Midbrain (tissue), 1 donor: Measurements from ENCODE around the gene COL4A6.
"Not testable (repeated sequence)": the region's sequence is repeated elsewhere in the genome, so short reads cannot be mapped to it uniquely, and the experiment has no call there.

Source experiments
- DNase-seq: peaks from one replicate; lab custom pipeline; 2025; lab: John Stamatoyannopoulos, UW

Gene COL4A6

DNA sequence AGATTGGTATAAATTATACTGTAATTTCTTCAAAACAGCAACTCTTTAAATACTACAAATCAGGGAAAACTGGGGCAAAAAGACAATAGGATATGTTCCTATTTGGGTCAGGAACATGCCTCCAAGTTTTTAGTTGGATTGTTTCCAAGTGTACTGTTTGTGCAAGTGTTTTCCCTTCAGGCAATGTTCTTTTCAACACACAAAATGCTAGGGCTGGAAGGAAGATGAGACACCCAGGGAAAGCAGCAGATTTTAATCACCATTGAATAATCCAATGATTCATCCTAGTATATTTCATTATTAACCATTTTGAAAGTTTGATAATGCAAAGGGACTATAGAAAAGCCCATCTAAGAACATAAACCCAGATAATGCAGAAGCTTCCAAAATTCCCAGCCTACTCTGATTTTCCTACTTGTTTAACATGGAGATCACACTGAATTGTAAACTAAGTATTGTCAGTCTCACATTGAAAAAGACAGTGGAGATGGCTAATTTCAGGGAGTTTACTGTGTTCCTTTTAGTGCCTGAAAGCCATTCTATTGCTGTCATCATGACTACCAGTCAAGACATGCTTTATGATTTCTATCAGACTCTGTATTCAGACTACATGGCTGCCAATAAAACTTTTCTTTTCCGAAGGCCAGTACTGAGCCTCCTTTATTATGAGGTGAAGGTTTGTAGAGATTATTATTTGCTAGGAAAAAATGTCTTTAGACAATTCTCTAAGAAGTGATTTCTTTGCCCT lies 38.6 kb downstream of the COL4A6 start:
- DNase-seq: no peak

DNA sequence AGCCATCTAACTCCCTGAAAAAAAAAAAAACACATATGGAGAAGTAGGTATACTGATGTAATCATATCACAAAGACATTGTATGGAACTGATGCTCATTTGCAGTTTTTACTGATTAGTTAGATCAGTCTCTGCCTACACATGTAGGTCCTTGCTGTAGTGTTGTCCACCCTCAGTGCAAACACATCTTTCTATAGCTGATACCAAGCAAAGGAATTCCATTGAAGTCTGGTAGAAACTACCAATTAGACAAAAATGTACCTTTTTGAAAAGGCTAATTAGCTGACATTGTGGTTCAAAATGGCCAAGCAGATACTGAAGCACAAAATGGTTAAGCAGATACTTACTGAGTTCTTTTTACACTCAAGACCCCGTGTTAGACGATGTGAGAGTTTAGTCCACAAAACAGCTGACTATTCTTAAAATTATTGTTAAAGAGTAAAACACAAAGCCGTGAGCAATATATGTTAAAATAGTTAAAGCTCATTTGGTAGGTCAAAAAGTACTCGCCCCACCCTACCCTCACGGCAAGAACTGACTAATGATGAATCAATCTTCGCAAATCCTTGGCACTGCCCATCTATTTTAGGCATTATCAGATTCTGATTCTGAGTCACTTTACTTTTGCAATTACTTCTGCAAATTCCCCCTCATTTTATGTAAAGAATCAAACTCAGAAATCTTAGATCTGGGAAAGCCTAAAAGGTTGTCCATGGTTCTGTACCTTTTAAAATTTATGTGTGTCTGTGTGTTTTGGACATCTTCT lies 40.4 kb downstream of the COL4A6 start:
- DNase-seq: no peak

DNA sequence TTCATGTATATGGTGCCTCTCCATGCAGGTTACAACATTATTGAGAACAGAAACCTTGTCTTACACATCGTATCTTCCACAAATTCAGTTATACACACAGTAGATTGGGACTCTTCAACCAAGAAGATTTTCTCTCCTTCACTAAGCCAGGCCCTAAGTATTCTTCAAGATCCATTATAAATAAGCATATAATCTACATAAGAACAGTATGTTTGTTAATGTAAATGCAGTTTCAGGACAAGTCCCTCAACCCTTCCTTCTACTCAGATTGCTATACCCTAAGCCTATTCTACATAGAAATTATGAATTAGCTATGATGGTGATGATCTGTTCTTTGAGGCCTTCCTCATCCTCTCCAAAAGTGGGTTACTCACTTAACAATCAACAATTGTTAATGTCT lies 41.2 kb downstream of the COL4A6 start:
- DNase-seq: no peak

DNA sequence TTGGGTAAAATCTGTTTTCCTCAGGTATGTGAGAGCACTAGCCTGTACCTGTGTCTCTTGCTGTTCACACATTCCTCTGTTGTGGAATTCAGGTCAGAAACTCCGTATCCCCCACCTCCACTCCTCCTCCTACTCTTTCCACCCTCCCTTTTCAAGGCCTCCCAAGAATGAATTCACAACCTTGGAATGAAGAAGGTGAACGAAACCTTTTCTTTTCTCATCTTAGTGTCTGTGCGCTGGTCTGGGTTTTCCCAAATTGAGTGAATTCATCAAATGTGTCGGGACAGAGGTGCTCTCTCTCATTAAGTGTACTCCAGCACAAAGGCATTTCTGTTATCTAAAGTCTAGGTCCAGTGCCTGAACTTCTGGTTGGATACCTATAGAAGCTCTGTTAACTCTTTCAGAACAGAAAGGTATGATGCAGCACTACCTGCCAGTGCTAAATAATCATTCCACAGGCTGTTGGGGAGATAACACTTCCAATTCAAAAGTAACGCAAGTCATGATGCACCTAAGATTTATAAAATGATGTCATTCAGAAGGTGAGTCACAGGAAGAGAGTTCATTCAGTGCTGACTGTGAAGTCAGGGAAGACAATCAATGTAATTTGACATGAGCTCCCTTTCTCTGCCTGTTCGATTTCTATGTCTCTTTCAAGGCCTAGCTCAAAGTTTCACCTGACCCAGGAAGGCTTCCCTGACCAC lies 41.9 kb downstream of the COL4A6 start:
- DNase-seq: no peak

DNA sequence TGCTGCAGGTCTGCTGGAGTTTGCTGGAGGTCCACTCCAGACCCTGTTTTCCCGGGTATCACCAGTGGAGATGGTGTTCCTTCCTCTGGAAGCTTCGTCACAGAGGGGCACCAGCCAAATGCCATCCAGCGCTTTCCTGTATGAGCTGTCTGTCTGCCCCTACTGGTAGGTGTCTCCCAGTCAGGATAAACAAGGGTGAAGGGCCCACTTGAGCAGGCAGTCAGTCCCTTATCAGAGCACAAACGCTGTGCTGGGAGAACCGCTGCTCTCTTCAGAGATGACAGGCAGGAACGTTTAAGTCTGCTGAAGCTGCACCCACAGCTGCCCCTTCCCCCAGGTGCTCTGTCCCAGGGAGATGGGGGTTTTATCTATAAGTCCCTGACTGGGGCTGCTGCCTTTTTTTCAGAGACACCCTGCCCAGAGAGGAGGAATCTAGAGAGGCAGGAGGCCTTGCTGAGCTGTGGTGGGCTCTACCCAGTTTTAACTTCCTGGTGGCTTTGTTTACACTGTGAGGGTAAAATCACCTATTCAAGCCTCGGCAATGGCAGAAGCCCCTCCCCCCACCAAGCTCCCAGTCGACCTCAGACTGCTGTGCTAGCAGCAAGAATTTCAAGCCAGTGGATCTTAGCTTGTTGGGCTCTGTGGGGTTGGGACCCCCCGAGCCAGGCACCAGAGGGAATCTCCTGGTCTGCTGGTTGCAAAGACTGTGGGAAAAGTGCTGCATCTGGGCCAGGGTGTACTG lies 47.1 kb downstream of the COL4A6 start:
- DNase-seq: not testable (repeated sequence)

GRCh38 chrX:108384783-108385182 lies 53.4 kb downstream of the COL4A6 start:
- DNase-seq: no peak

DNA sequence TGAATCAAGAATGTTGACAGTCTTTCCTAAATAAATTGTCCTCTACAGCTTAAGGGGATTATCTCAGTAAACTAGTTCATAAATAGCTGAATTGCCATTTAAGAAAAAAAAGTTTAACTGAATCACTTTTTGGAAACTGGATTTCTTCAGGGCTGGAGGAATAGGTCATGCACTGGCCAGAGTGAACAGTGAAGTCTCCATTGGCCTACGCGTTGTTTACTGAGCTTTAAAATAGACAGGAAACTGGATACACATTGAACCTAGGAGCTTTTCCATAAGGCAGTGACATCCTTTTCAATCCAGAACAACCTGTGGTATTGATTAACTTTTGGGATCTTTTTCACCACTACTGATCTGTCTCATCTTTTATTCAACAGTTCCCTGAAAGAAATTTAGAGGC lies 58.0 kb downstream of the COL4A6 start:
- DNase-seq: no peak

- DNase-seq: not testable (repeated sequence)
Measured at GRCh38 chrX:108376821-108377220, 61.4 kb downstream of the COL4A6 start.

GRCh38 chrX:108375591-108375990 lies 62.6 kb downstream of the COL4A6 start:
- DNase-seq: not testable (repeated sequence)

DNA sequence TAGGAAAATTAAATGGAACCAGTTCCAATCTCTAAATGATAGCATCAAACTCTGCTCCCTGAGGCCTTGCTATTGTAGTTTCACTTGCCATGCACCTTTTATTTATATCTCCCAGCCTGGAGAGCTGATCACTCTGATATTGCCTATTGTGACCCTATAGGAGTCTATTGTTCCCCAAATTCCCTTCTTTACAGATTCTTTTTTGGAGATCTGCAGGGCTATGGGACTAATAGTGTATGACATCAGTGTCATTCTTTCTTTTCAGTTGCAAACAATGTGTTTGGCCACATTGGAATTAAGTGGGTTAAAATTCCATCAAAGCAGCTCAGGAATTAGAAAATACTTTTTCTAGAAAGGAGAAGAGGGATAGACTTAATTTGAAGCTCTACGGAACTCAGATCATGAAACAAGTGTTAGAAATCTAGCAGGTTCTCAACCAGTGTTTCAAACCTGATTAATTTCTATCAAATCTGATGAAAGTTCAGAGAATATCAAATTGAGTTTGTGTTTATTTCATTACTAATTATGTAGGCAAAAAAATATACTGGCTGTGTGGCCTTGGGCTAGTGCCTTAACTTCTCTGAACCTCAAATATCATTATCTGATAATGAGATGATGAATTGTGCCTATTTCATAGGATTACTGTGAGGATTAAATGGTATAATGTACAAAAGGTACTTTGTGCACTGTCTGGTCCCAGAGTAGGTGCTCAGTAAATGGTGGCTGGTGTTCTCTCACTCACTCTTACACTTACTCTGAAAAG lies 71.4 kb downstream of the COL4A6 start:
- no peak for DNase-seq

GRCh38 chrX:108362026-108362425 lies 76.2 kb downstream of the COL4A6 start:
- DNase-seq: no peak

GRCh38 chrX:108361316-108361715 lies 76.9 kb downstream of the COL4A6 start:
- no peak for DNase-seq

GRCh38 chrX:108359806-108360602 lies 78.2 kb downstream of the COL4A6 start:
- no peak for DNase-seq

DNA sequence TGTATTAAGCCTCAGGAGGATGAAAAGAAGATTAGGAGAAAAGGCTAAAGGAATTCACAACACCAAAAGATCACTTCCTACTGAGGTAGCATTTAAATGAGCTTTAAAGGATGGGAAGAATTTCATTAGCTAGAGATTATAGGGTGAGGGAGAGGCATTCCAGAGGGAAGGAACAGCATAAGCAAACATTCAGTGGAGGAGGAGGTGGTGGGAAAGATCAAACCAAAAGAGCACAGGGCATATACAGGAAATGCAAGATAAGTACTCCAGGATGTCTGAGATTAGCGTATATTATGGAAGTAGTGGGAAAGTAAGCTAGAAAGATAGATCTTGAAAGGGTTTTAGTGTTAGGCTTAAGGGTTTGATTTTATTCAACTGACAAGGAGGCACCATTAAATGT lies 84.8 kb downstream of the COL4A6 start:
- DNase-seq: no peak

DNA sequence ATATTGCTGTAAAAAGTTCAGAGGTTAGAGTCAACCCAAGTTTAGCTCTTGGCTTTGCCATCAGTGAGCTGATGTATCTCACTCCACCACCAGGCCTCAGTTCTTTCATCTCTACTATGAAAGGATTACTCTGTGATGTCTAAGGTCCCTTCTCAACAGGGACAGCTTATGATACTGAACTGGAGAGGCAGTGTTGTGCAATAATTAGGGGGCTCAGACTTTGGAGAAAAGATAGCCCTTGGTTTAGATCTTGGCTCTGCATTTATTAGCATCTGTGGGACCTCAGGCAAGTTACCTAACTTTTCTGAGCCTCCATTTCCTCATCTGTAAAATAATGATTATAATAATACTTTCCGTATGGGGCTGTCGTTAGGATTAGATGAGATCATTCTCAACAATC lies 89.0 kb downstream of the COL4A6 start:
- DNase-seq: no peak

DNA sequence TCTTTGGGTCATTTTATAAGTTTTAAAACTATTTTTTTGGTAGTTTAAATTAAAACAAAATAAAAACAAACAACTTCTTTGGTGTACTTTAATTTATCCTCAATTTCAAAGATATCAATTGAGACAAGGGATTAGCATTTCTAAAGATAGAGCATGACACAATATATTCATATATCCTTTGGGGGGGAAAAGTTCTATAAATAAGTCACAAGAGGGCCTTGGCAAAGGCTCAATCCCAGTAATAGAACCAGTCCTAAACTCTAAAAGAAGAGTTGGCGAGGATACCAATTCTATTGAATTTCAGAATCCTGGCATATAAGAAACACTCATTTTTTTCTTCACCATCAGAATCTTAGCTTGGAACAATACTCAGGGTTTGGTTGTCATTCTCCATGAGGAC lies 89.7 kb downstream of the COL4A6 start:
- DNase-seq: no peak

DNA sequence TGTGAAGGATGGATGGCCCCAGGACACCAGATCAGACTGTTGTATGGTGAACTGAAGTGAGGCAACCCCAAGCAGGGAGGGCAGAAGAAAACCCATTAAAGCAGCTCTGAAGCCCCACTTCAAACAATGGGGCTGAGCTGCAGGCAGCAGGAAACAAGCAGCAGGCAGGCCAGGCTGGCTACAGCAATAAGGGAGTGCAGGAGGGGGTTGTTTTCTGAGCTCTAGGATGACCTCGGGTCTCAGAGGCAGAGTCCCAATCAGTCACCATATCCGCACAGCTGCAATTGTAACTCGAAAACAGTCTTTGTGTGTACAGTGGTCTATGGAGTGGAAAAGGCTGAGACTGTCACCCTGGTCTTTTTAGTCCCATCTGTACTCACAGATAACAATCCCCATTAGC lies 90.4 kb downstream of the COL4A6 start:
- DNase-seq: no peak

GRCh38 chrX:108344216-108344615 lies 94.0 kb downstream of the COL4A6 start:
- DNase-seq: no peak

- DNase-seq: no peak
Measured at GRCh38 chrX:108341947-108342346, 96.3 kb downstream of the COL4A6 start.

- DNase-seq: no peak
Measured at GRCh38 chrX:108332281-108332680, 105.9 kb downstream of the COL4A6 start.
